ENCODE results near the gene TAF4.
"Not testable (repeated sequence)": the region's sequence is repeated elsewhere in the genome, so short reads cannot be mapped to it uniquely, and the experiment has no call there.

Gene TAF4

DNA sequence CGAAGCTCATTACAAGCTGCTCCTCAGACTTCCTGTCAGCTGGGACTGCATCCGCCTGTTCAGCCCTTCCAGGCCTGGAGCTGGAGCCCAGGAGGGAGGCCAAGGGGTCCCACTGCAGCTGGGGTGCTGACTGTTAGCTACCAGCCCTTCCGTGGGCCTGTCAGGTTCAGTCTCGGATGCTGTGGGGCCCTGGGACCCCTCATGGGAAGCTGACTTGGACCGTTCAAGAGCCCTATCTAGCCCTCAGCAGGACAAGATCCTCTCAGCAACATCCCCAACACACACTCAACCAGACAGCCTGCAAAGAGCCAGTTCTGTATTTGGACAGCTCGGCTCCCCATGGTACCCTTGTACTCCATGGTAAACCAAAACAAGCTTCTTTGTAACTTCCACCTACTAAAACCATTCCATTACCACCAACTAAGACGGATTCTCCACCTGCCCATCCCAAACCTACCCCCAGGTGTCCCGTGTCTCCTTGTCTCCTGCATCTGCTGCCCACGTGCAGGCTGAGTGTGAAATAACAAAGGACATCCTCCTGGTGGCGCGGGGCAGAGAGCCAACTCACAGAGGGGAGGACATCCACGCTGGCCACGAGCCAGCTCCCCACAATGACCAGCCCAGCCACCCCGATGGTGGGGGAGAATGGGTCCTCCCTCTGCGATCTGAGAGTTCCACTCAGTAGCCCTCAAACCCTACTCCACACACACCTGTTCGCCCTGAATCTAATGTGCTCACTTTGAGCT is 111.2 kb downstream of the TAF4 start:
- H3K4me1 ChIP-seq (ENCODE audit: insufficient read depth, low read length) = peaks cover 10% of the 10 kb centered on the region
- no peak overlapping the region for H3K9ac ChIP-seq (ENCODE audit: low read depth, low read length)
- no peaks in the 10 kb centered on the region for H3K36me3 ChIP-seq (ENCODE audit: insufficient read depth, low read length)
- H3K9me3 ChIP-seq (ENCODE audit: control insufficient read depth, insufficient read depth, low read length) = no peaks in the 10 kb centered on the region

DNA sequence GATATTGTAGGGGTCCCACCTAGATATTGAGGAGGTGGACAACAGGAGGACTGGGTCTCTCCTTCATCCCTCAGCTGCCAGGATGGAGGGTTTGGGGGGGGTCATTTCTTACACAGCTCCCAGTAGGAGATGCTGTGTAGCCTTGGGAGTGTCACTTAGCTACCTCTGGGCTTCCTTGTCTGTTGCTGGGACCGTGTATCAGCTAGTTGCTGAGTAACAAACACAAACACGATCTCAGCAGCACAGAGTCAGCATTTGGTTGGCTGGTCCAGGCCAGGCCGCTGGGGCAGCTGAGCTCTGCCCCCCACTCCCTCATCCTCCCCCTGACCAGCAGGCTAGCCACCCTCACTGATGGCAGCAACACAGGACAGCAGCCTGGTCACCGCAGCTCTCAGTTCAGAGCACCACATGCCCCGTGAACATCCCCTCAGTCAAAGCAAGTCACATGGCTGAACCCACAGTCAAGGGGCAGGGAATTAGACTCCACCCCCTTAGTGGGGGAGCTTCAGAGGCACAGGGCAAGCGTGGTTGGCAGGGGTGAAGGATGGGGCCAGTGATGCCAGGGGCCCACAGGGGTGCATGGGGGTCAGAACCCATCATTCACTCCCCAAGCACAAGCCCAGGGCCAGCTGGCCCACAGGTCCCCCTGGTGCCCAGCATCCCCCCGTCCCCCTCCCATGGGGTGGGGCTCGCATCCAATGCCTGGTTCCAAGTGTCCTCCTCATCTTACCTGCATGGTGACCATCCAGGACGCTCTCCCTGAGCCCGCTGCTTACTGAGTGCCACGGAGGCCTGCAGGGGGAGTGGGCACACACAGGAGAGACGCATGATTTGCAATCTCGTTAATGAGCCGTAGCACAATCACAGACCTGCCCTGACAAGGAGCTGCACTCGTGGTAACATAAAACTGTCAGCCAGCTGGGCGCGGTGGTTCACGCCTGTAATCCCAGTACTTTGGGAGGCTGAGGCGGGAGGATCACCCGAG is 112.4 kb downstream of the TAF4 start:
- H3K9ac ChIP-seq (ENCODE audit: low read depth, low read length) = no peak overlapping the region
- peaks cover 4% of the 10 kb centered on the region; the same call in 1 of the 2 replicates for H3K4me1 ChIP-seq (ENCODE audit: insufficient read depth, low read length)
- H3K9me3 ChIP-seq (ENCODE audit: control insufficient read depth, insufficient read depth, low read length) = no peaks in the 10 kb centered on the region
- no peaks in the 10 kb centered on the region for H3K36me3 ChIP-seq (ENCODE audit: insufficient read depth, low read length)

DNA sequence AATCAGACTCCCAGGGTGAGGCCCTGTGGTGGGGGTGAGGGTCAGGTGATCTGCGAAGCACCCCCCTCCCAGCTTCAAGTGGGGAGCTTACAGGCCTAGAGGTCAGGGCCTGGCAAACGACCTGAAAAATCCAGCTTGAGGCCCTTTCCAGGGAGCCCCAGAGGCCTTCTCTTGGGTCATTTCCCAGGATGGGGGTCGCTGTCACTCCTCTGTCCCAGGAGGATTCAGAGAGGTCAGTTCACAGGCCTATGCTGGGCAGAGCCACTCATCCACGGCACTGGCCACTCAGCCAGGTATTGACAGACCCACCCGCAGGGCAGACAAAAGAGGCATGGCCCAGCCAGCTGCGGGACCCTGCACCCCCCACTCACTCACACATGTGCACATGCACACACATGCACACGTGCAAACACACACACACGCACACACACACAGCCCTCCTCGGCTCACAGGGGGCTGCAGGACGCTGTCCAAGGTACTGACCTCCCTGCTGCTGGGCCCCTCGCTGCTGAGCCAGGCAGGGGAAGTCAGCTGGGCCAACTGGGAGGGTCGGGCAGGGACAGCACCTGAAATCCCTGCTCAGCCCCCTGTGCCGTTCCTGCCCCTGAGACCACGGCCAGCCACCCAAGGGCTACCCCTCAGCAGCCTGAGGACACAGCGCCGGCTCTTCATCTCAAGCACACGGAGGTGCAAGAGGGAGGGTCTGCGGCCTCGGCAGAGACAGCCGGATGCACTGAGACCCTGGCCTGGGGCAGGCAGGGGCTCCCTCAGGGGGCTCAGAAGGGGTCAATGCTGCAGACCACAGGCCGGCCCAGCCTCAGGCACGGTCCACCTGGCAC is 113.8 kb downstream of the TAF4 start:
- H3K9me3 ChIP-seq (ENCODE audit: control insufficient read depth, insufficient read depth, low read length) = no peaks in the 10 kb centered on the region

DNA sequence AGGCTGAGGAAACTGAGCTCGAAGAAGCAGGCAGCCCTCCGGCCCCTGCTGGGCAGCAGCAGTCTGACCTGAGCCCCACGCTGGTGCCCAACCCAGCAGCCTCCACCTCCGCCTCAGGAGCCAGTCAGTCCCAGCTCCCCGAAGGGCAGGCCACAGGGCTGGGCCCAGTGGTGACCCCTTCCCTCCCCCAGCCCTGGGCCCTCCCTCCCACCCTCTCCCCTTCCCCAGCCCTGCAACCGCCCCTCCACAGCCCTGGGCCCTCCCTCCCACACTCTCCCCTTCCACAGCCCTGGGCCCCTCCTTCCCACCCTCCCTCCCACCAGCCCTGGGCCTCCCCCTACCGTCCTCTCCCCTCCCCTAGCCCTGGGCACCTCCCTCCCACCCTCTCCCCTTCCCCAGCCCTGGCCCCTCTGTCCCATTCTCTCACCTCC is 115.0 kb downstream of the TAF4 start:
- Histone ChIP-seq H3K36me3 (ENCODE audit: insufficient read depth, low read length) (no peaks in the 10 kb centered on the region), H3K9ac (ENCODE audit: low read depth, low read length) (no peak overlapping the region), H3K4me1 (ENCODE audit: insufficient read depth, low read length) (peaks cover 4% of the 10 kb centered on the region; the same call in 1 of the 2 replicates), H3K9me3 (ENCODE audit: control insufficient read depth, insufficient read depth, low read length) (no peaks in the 10 kb centered on the region)

More for the DNA sequence above, 113.8 kb downstream of the TAF4 start:
- Histone ChIP-seq H3K4me1 (ENCODE audit: insufficient read depth, low read length) (peaks cover 4% of the 10 kb centered on the region; the same call in 1 of the 2 replicates), H3K36me3 (ENCODE audit: insufficient read depth, low read length) (no peaks in the 10 kb centered on the region), H3K9ac (ENCODE audit: low read depth, low read length) (no peak overlapping the region)

DNA sequence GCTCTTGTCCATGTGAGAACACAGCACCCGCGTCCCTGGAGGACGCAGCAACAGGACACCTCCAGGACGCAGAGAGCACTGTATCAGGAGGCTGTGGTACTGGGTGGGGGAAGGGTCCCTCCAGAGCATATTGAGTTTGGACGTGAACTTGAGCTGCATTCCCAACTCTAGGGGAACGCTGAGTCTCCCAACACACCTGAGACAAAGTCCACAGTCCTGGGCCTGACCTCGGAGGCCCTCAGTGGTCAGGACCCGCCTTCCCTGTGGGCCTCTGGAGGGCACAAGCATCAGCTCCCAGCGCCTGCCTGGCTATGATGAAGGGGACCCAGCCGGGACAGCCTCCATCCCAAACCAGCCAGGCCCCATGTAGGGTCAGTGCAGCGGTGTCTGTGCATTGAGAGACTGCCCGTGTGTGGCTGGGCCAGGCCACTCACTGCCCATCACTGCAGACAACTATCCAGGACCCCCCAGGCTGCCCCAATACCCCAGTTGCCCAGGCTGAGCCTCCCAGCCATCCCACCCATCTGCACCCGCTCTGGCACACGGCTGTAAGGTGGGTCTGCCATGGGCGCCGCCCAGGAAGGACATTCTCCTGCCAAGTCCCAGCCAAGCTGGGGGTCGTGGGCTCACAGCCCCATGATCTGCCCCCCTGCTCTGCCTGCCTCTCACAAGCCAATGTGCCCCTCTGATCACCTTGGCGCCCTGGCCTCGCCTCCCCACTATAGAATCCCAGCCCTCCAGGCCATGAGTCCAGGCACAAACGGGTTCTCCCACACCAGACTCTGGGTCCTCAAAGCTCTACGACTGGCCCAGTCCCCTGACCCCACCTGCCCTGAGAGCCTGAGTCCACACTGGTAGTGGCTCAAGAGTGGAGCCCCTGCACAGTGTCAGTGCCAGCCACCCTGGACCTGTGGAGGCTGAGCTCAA is 115.7 kb downstream of the TAF4 start:
- no peaks in the 10 kb centered on the region for H3K9me3 ChIP-seq (ENCODE audit: control insufficient read depth, insufficient read depth, low read length)

DNA sequence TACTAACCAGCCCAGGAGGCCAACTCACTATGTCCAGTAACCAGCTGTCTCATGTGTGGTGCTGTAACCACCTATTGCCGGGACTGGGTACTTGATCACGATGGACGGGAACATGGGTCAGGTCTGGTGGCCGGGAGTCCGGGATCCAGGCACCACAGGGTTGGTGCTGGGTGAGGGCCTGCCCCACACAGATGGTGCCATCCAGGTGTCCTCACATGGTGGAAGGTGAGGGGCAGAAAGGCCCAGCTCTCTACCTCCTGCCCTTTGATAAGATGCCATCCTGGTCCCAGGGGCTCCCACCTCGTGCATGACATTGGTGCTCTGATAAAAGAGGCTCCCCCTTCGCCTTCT is 116.3 kb downstream of the TAF4 start:
- peaks cover 4% of the 10 kb centered on the region; the same call in 1 of the 2 replicates for H3K4me1 ChIP-seq (ENCODE audit: insufficient read depth, low read length)
- H3K9me3 ChIP-seq (ENCODE audit: control insufficient read depth, insufficient read depth, low read length) = no peaks in the 10 kb centered on the region
- no peak overlapping the region for H3K9ac ChIP-seq (ENCODE audit: low read depth, low read length)
- no peaks in the 10 kb centered on the region for H3K36me3 ChIP-seq (ENCODE audit: insufficient read depth, low read length)

More for the DNA sequence above, 115.7 kb downstream of the TAF4 start:
- Histone ChIP-seq H3K4me1 (ENCODE audit: insufficient read depth, low read length) (peaks cover 4% of the 10 kb centered on the region; the same call in 1 of the 2 replicates), H3K36me3 (ENCODE audit: insufficient read depth, low read length) (no peaks in the 10 kb centered on the region), H3K9ac (ENCODE audit: low read depth, low read length) (no peak overlapping the region)

DNA sequence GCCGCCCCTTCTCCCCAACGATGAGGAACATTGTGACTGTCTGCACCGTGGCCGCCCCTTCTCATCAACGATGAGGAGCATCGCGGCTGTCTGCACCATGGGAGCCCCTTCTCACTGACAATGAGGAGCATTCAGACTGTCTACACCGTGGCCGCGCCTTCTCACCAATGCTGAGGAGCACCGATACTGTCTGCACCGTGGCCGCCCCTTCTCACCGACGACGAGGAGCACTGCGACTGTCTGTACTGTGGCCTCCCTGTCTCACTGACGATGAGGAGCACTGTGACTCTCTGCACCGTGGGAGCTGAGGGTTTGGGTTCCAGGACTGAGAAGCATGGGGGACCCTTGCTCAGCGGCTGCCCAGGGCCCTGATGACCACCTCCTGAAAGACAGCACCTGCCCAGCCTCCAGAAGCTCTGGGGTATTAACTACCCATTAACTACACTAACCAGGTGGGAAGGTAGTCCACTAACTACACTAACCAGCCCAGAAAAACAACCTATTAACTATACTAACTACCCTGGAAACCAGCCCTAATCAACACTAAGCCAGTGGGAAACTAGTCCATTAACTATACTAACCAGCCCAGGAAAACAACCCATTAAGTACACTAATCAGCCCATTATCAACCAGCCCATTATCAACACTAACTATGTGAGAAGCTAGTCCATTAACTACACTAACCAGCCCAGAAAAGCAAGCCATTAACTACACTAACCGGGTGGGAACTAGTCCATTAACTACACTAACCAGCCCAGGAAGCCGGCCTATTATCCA is 116.9 kb downstream of the TAF4 start:
- H3K9ac ChIP-seq (ENCODE audit: low read depth, low read length) = no peak overlapping the region

DNA sequence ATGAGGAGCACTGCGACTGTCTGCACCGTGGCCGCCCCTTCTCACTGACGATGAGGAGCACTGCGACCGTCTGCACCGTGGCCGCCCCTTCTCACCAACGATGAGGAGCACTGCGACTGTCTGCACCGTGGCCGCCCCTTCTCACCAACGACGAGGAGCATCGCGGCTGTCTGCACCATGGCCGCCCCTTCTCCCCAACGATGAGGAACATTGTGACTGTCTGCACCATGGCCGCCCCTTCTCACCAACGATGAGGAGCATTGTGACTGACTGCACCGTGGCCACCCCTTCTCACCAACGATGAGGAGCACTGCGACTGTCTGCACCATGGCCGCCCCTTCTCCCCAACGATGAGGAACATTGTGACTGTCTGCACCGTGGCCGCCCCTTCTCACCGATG is 117.6 kb downstream of the TAF4 start:
- not testable (repeated sequence) for H3K36me3 ChIP-seq (ENCODE audit: insufficient read depth, low read length); H3K4me1 ChIP-seq (ENCODE audit: insufficient read depth, low read length); H3K9ac ChIP-seq (ENCODE audit: low read depth, low read length); H3K9me3 ChIP-seq (ENCODE audit: control insufficient read depth, insufficient read depth, low read length)

More for the DNA sequence above, 116.9 kb downstream of the TAF4 start:
- H3K4me1 ChIP-seq (ENCODE audit: insufficient read depth, low read length) = peaks cover 4% of the 10 kb centered on the region; the same call in 1 of the 2 replicates
- H3K9me3 ChIP-seq (ENCODE audit: control insufficient read depth, insufficient read depth, low read length) = no peaks in the 10 kb centered on the region
- no peaks in the 10 kb centered on the region for H3K36me3 ChIP-seq (ENCODE audit: insufficient read depth, low read length)

DNA sequence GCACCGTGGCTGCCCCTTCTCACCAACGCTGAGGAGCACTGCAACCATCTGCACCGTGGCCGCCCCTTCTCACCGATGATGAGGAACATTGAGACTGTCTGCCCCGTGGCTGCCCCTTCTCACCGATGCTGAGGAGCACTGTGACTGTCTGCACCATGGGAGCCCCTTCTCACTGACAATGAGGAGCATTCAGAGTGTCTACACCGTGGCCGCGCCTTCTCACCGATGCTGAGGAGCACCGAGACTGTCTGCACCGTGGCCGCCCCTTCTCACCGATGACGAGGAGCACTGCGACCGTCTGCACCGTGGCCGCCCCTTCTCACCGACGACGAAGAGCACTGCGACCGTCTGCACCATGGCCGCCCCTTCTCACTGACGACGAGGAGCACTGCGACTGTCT is 120.2 kb downstream of the TAF4 start:
- not testable (repeated sequence) for H3K4me1 ChIP-seq (ENCODE audit: insufficient read depth, low read length); H3K9ac ChIP-seq (ENCODE audit: low read depth, low read length); H3K36me3 ChIP-seq (ENCODE audit: insufficient read depth, low read length); H3K9me3 ChIP-seq (ENCODE audit: control insufficient read depth, insufficient read depth, low read length)

DNA sequence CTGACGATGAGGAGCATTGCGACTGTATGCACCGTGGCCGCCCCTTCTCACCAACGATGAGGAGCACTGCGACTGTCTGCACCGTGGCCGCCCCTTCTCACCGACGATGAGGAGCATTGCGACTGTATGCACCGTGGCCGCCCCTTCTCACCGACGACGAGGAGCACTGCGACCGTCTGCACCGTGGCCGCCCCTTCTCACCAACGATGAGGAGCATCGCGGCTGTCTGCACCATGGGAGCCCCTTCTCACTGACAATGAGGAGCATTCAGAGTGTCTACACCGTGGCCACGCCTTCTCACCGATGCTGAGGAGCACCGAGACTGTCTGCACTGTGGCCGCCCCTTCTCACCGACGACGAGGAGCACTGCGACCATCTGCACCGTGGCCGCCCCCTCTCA is 120.7 kb downstream of the TAF4 start:
- H3K4me1 ChIP-seq (ENCODE audit: insufficient read depth, low read length); H3K36me3 ChIP-seq (ENCODE audit: insufficient read depth, low read length); H3K9ac ChIP-seq (ENCODE audit: low read depth, low read length); H3K9me3 ChIP-seq (ENCODE audit: control insufficient read depth, insufficient read depth, low read length): not testable (repeated sequence)

DNA sequence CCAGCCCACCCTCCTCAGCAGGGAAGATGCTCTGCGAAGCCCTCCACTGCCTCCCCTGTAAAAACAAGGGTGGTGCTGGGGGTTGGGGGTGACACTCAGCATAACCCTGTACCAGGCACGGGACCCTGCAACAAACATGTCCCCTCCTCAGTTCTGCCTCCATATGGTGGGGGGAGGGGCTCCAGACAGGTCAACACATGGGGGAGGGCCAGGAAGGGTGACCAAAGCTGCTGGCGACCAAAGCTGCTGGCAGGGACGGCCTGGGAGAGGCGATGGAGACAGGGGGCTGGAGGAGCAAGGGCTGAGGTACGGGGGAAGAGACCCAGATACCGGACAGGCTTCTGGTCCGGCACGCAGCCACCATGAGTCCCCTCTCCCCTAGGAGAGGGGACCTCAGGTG is 123.2 kb downstream of the TAF4 start:
- Histone ChIP-seq H3K36me3 (ENCODE audit: insufficient read depth, low read length) (no peaks in the 10 kb centered on the region), H3K9me3 (ENCODE audit: control insufficient read depth, insufficient read depth, low read length) (no peaks in the 10 kb centered on the region), H3K4me1 (ENCODE audit: insufficient read depth, low read length) (no peaks in the 10 kb centered on the region), H3K9ac (ENCODE audit: low read depth, low read length) (no peak overlapping the region)

DNA sequence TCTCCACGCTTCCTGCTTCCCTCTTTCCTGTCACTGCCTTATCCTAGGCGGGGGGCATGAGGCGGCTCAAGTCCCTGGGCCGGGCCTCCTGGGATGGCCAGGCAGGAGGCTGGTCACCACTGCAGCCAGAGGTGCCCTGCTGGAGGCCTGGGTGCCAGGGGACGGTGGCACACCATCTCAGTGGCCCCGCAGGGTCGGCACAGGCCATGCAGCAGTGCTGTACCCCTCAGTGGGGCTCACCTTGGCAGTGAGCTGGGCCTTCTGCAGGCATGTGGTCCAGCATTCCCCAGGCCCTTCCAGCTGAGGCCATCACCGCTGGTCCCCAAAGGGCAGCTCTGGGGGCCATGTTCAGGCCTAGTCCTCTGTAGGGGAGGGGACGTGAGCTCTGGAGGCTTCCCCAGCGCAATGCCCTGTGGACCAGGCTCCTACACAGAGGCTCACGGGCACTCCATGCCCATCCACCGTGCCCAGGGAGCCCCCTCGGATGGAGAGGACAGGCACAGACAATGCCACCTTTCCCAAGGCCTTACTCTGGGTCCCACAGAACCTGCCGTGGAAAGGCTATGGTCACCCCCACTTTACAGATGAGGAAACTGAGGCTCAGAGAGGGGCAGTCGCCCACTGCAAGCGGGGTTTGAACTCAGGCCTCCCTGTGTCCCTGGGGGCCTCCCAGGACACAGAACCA is 123.8 kb downstream of the TAF4 start:
- Histone ChIP-seq H3K36me3 (ENCODE audit: insufficient read depth, low read length) (no peaks in the 10 kb centered on the region), H3K4me1 (ENCODE audit: insufficient read depth, low read length) (no peaks in the 10 kb centered on the region), H3K9ac (ENCODE audit: low read depth, low read length) (no peak overlapping the region), H3K9me3 (ENCODE audit: control insufficient read depth, insufficient read depth, low read length) (no peaks in the 10 kb centered on the region)

All from ES-I3 (cell line).